Measurements from ENCODE around the gene CNPY1. TPM values are rescaled to one million over a fixed set of nuclear protein-coding genes. Genes with fewer than 3 reads are reported as not detected.

Gene CNPY1
- total and polyA plus RNA-seq, 2 donors (not counting 1 experiment from before 2014, with no cell fraction given), result not detected

- no peaks in the 10 kb centered on the region for H3K4me1 ChIP-seq (ENCODE audit: control insufficient read depth, extremely low read depth, insufficient read depth, low read length)
- DNase-seq (ENCODE audit: low read depth in 2 of 2), result no peak
- H3K79me2 ChIP-seq (ENCODE audit: control insufficient read depth, insufficient read depth, low read length), result no peaks in the 10 kb centered on the region
- H3K9me3 ChIP-seq (ENCODE audit: control insufficient read depth, insufficient read depth, low read depth, low read length), result no peaks in the 10 kb centered on the region
- no peak overlapping the region for H3K4me2 ChIP-seq (ENCODE audit: extremely low read depth, insufficient read depth, low read length)
- no peaks in the 10 kb centered on the region for H4K20me1 ChIP-seq (ENCODE audit: control insufficient read depth, extremely low read depth, insufficient read depth, low read length)
- no peak overlapping the region for H3K4me3 ChIP-seq (replicated peaks in 1 of 4; ENCODE audit: control extremely low read depth in 1 of 4, insufficient read depth in 1 of 4, low read depth in 3 of 4, low read length in 4 of 4)
- H3K27me3 ChIP-seq (ENCODE audit: control insufficient read depth, insufficient read depth, low read length), result no peaks in the 10 kb centered on the region
- TF ChIP-seq EZH2 (IDR thresholded peaks at IDR 0.05; ENCODE audit: low read length, missing control alignments), result no peak
- TF ChIP-seq CTCF (conservative IDR thresholded peaks at IDR 0.05 in 1 of 2, IDR thresholded peaks at IDR 0.05 in 1 of 2; ENCODE audit: low read depth in 1 of 2, low read length in 2 of 2), result no peak
- no peaks in the 10 kb centered on the region for H3K36me3 ChIP-seq (ENCODE audit: control insufficient read depth, insufficient read depth, low read length)
- H2AFZ ChIP-seq (ENCODE audit: low read length), result no peak overlapping the region
- H3K27ac ChIP-seq (ENCODE audit: insufficient read depth, low read length), result no peak overlapping the region
- H3K9ac ChIP-seq (ENCODE audit: insufficient read depth, low read length), result no peak overlapping the region
Observed at GRCh38 chr7:155494551-155494950, 51.8 kb downstream of the CNPY1 start.

DNA sequence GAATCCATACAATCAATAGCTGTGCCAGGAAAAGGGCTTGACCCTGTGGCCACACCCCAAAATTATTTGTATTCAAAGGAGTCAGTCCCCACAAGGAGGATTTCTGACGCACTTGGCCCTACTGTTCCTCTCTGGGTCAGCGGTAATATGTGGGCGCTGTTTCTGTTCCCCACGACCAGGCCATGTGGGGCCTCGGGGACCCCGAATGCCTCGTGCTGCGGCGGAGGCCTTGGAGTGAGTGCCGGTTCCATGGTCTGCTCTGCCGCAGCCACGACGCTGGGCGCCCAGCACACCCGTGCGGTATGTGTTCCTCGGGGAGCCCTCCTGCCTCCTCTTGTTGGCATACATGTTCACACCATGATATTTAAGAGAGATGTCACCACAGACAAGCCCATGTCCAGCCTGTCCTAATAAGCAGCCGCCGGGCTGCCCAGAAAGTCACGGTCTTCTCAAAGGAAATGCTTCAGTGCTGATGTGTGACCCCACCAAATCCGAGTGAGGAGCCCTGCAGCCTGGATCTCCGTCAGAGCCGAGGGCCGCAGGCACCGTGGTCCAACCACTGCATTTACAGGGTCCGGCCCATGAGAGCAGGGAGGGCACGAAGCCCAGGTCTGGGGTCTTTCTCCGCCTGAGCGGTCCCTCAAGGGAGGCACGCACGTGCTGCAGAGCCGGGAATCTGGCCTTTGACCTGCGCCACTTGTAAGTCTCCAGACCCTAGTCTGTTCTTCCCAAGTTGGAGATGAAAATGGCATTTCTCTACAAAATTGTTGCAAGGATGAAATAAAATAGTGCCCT lies 52.4 kb downstream of the CNPY1 start:
- no peaks in the 10 kb centered on the region for H3K79me2 ChIP-seq (ENCODE audit: control insufficient read depth, insufficient read depth, low read length)
- no peaks in the 10 kb centered on the region for H3K36me3 ChIP-seq (ENCODE audit: control insufficient read depth, insufficient read depth, low read length)
- H3K27ac ChIP-seq (ENCODE audit: insufficient read depth, low read length), result no peak overlapping the region
- no peak overlapping the region for H2AFZ ChIP-seq (ENCODE audit: low read length)
- no peaks in the 10 kb centered on the region for H3K27me3 ChIP-seq (ENCODE audit: control insufficient read depth, insufficient read depth, low read length)
- TF ChIP-seq CTCF (conservative IDR thresholded peaks at IDR 0.05 in 1 of 2, IDR thresholded peaks at IDR 0.05 in 1 of 2; ENCODE audit: low read depth in 1 of 2, low read length in 2 of 2) (no peak), EZH2 (IDR thresholded peaks at IDR 0.05; ENCODE audit: low read length, missing control alignments) (no peak)
- H3K4me1 ChIP-seq (ENCODE audit: control insufficient read depth, extremely low read depth, insufficient read depth, low read length), result no peaks in the 10 kb centered on the region
- no peak overlapping the region for H3K9ac ChIP-seq (ENCODE audit: insufficient read depth, low read length)
- DNase-seq (ENCODE audit: low read depth in 2 of 2), result no peak
- H3K9me3 ChIP-seq (ENCODE audit: control insufficient read depth, insufficient read depth, low read depth, low read length), result no peaks in the 10 kb centered on the region
- no peaks in the 10 kb centered on the region for H4K20me1 ChIP-seq (ENCODE audit: control insufficient read depth, extremely low read depth, insufficient read depth, low read length)
- no peak overlapping the region for H3K4me3 ChIP-seq (replicated peaks in 1 of 4; ENCODE audit: control extremely low read depth in 1 of 4, insufficient read depth in 1 of 4, low read depth in 3 of 4, low read length in 4 of 4)
- H3K4me2 ChIP-seq (ENCODE audit: extremely low read depth, insufficient read depth, low read length), result no peak overlapping the region

DNA sequence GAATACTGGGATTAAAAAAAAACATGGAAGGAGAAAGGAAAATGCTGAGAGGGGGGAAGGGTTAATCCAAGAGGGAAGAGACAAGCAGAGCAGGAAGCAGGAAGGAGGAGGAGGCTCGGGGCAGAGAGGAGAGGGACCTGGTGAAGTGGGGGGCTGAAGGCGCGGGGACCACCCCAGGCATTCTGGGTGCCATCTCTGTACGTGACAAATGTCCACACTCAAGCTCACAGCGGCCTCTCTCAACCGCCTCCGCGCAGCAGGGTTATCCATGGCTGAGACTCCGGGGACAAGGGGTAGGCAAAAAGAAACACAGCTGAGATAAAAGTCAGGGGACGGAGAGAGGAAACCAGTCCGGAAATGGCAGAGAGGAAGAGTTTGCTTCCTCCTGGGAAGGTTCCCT lies 54.5 kb downstream of the CNPY1 start:
- no peaks in the 10 kb centered on the region for H3K27me3 ChIP-seq (ENCODE audit: control insufficient read depth, insufficient read depth, low read length)
- H3K4me1 ChIP-seq (ENCODE audit: control insufficient read depth, extremely low read depth, insufficient read depth, low read length), result no peaks in the 10 kb centered on the region
- H4K20me1 ChIP-seq (ENCODE audit: control insufficient read depth, extremely low read depth, insufficient read depth, low read length), result no peaks in the 10 kb centered on the region
- H2AFZ ChIP-seq (ENCODE audit: low read length), result no peak overlapping the region
- no peak for TF ChIP-seq EZH2 (IDR thresholded peaks at IDR 0.05; ENCODE audit: low read length, missing control alignments)
- TF ChIP-seq CTCF (conservative IDR thresholded peaks at IDR 0.05 in 1 of 2, IDR thresholded peaks at IDR 0.05 in 1 of 2; ENCODE audit: low read depth in 1 of 2, low read length in 2 of 2), result no peak
- no peaks in the 10 kb centered on the region for H3K36me3 ChIP-seq (ENCODE audit: control insufficient read depth, insufficient read depth, low read length)
- no peak for DNase-seq (ENCODE audit: low read depth in 2 of 2)
- H3K9me3 ChIP-seq (ENCODE audit: control insufficient read depth, insufficient read depth, low read depth, low read length), result no peaks in the 10 kb centered on the region
- H3K4me2 ChIP-seq (ENCODE audit: extremely low read depth, insufficient read depth, low read length), result no peak overlapping the region
- no peaks in the 10 kb centered on the region for H3K79me2 ChIP-seq (ENCODE audit: control insufficient read depth, insufficient read depth, low read length)
- no peak overlapping the region for H3K27ac ChIP-seq (ENCODE audit: insufficient read depth, low read length)
- H3K4me3 ChIP-seq (replicated peaks in 1 of 4; ENCODE audit: control extremely low read depth in 1 of 4, insufficient read depth in 1 of 4, low read depth in 3 of 4, low read length in 4 of 4), result no peak overlapping the region
- H3K9ac ChIP-seq (ENCODE audit: insufficient read depth, low read length), result no peak overlapping the region

Measured in fibroblast of lung (primary cell).